CD14-positive monocyte (primary cell): ENCODE data around the gene HSH2D. TPM values are rescaled to one million over a fixed set of nuclear protein-coding genes. Genes with fewer than 3 reads are reported as not detected.

Experiments
- DNase-seq, 3 donors: peaks; one replicate each; pipeline ENCODE4 v3.0.0-alpha.2; 2011 to 2022
- H2AFZ ChIP-seq: 2 replicates; pipeline ENCODE4 v1.6.0; 2012; ENCODE audit warnings: mild to moderate bottlenecking, low read depth, low read length, inconsistent platforms; ENCODE audit not compliant: insufficient read depth, poor library complexity, severe bottlenecking
- H3K27ac ChIP-seq, 2 donors: 1 replicate in 1 of 2; 2 replicates in 1 of 2; pipeline ENCODE4 v1.5.1; 2012 to 2013; ENCODE audit warnings: low read length in 2 of 2, control low read depth in 1 of 2, inconsistent platforms in 1 of 2, low read depth in 1 of 2, mild to moderate bottlenecking in 1 of 2
- H3K27me3 ChIP-seq, 2 donors: one replicate each; pipeline versions ENCODE4 v1.6.0 to v1.6.1; 2011 to 2013; ENCODE audit warnings: low read length in 2 of 2; ENCODE audit not compliant: control insufficient read depth in 2 of 2, insufficient read depth in 2 of 2
- H3K36me3 ChIP-seq, 2 donors: replicated peaks in 1 of 2; 1 replicate in 1 of 2; 2 replicates in 1 of 2; pipeline versions ENCODE4 v1.5.1 to v1.6.1; 2012 to 2013; ENCODE audit warnings: low read length in 2 of 2, control low read depth in 1 of 2, inconsistent platforms in 1 of 2, mild to moderate bottlenecking in 1 of 2; ENCODE audit not compliant: insufficient read depth in 2 of 2, control insufficient read depth in 1 of 2
- H3K4me1 ChIP-seq, 2 donors: 1 replicate in 1 of 2; 2 replicates in 1 of 2; pipeline versions ENCODE4 v1.5.1 to v1.6.1; 2012 to 2013; ENCODE audit warnings: low read length in 2 of 2, control low read depth in 1 of 2, inconsistent platforms in 1 of 2, mild to moderate bottlenecking in 1 of 2, moderate library complexity in 1 of 2; ENCODE audit not compliant: insufficient read depth in 2 of 2, control insufficient read depth in 1 of 2
- H3K4me2 ChIP-seq: replicated peaks from 2 replicates; pipeline ENCODE3; 2012; ENCODE audit warnings: low read length, moderate library complexity, mild to moderate bottlenecking; ENCODE audit not compliant: poor library complexity, severe bottlenecking; ENCODE audit errors: extremely low read depth
- H3K4me3 ChIP-seq, 3 experiments: fragments of 200-600 bp in 1 of 3; sonication (generic) in 1 of 3; replicated peaks in 1 of 3; 1 replicate in 2 of 3; 2 replicates in 1 of 3; pipeline ENCODE4 v1.5.1; 2011 to 2013; ENCODE audit warnings: low read length in 3 of 3, mild to moderate bottlenecking in 3 of 3, control low read depth in 2 of 3, low read depth in 2 of 3, inconsistent platforms in 1 of 3, moderate library complexity in 1 of 3
- H3K79me2 ChIP-seq: 2 replicates; pipeline ENCODE4 v1.6.0; 2012; ENCODE audit warnings: mild to moderate bottlenecking, control low read depth, inconsistent platforms, low read length, moderate library complexity; ENCODE audit not compliant: insufficient read depth
- H3K9ac ChIP-seq: 2 replicates; pipeline ENCODE4 v1.6.0; 2017; ENCODE audit warnings: low read length, mild to moderate bottlenecking; ENCODE audit not compliant: insufficient read depth, poor library complexity, severe bottlenecking
- H3K9me3 ChIP-seq, 2 donors: replicated peaks in 1 of 2; 1 replicate in 1 of 2; 2 replicates in 1 of 2; pipeline versions ENCODE4 v1.5.1 to v1.6.1; 2012 to 2013; ENCODE audit warnings: low read length in 2 of 2, control low read depth in 1 of 2; ENCODE audit not compliant: control insufficient read depth in 1 of 2, insufficient read depth in 1 of 2
- H4K20me1 ChIP-seq: 2 replicates; pipeline ENCODE4 v1.6.0; 2012; ENCODE audit warnings: mild to moderate bottlenecking, low read length, control low read depth, moderate library complexity; ENCODE audit not compliant: insufficient read depth
- H3K27ac Mint-ChIP-seq, 7 donors: one replicate each; pipeline ENCODE4 v1.8.0; 2020; ENCODE audit warnings: mild to moderate bottlenecking in 7 of 7, mixed read lengths in 7 of 7, moderate library complexity in 6 of 7, inconsistent platforms in 2 of 7
- H3K27me3 Mint-ChIP-seq, 3 donors: one replicate each; pipeline ENCODE4 v1.8.0; 2021 to 2022; ENCODE audit warnings: low read depth in 3 of 3, mild to moderate bottlenecking in 3 of 3, mixed read lengths in 3 of 3, moderate library complexity in 3 of 3, inconsistent platforms in 1 of 3
- H3K36me3 Mint-ChIP-seq, 2 donors: one replicate each; pipeline ENCODE4 v1.8.0; 2020; ENCODE audit warnings: mixed read lengths in 2 of 2, inconsistent platforms in 1 of 2, mild to moderate bottlenecking in 1 of 2
- H3K4me1 Mint-ChIP-seq: one replicate; pipeline ENCODE4 v1.8.0; 2020; ENCODE audit warnings: mild to moderate bottlenecking, mixed read lengths
- H3K4me3 Mint-ChIP-seq, 2 donors: one replicate each; pipeline ENCODE4 v1.8.0; 2020; ENCODE audit warnings: mild to moderate bottlenecking in 2 of 2, mixed read lengths in 2 of 2, moderate library complexity in 1 of 2
- H3K9me3 Mint-ChIP-seq, 7 donors: one replicate each; pipeline ENCODE4 v1.8.0; 2020 to 2022; ENCODE audit warnings: mixed read lengths in 7 of 7, mild to moderate bottlenecking in 6 of 7, moderate library complexity in 6 of 7, inconsistent platforms in 2 of 7
- WGBS: methylation state at CpG from one replicate; pipeline ENCODE4 v1.1.5; 2013; ENCODE audit warnings: missing lambda C conversion rate; ENCODE audit not compliant: insufficient coverage; 5-methylcytosine and 5-hydroxymethylcytosine counted together
- intact Hi-C, 2 donors: fragments of 100-400 bp; cut with micrococcal nuclease; formaldehyde crosslinking; loops; one replicate each; pipeline versions ENCODE4 v1.15.0 to v1.15.1; 2023
- polyA plus RNA-seq, 3 donors: library from polyadenylated mRNA; depleted of rRNA in 1 of 3; unstranded in 2 of 3; stranded (reverse) in 1 of 3; fragments of 300-500 nt in 2 of 3; fragments of >200 nt in 1 of 3; fragmentation: Illumina TruSeq in 2 of 3; gene quantifications; 1 replicate in 2 of 3; 2 replicates in 1 of 3; pipeline ENCODE4 v1.2.3, GENCODE V29; 2012 to 2021
- TF ChIP-seq, protein P1 (sequence below): fragments of 200-600 bp; IDR thresholded peaks from one replicate; pipeline ENCODE4 v1.8.0; 2022; ENCODE audit warnings: antibody characterized with exemption, mild to moderate bottlenecking

Gene HSH2D
- polyA plus RNA-seq, 3 donors: 13.8 to 106 (median 16.7) TPM

DNA sequence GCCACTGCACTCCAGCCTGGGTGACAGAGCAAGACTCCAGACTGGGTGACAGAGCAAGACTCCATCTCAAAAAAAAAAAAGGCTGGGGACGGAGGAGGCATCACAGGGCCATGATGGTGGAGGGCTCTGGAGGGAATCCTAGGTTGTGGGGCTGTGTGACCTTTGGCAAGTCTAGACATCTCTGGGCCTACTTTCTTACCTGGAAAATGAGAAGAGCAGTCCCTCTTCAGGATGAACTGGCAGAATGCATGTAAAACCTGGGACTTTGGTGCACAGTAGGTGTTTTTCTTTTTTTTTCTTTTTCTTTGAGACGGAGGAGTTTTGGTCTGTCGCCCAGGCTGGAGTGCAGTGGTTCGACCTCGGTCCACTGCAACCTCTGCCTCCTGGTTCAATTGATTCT is 16.2 kb downstream of the HSH2D start:
- Mint-ChIP-seq H3K36me3 (peaks cover 30 to 36% of the 10 kb centered on the region in 2 donors), H3K4me3 (no peak overlapping the region), H3K4me1 (peaks cover 52% of the 10 kb centered on the region), H3K27me3 (peaks cover 0 to 3% (median 0%) of the 10 kb centered on the region in 3 donors), H3K9me3 (peaks cover 0 to 3% (median 0%) of the 10 kb centered on the region in 7 donors), H3K27ac (peak overlapping the region in 3 of 7 donors; percentile 49 to 85 (median 77))
- Histone ChIP-seq H3K79me2 (peaks cover 5% of the 10 kb centered on the region), H3K9ac (no peak overlapping the region), H2AFZ (no peak overlapping the region), H3K27me3 (no peaks in the 10 kb centered on the region), H3K4me2 (no peak overlapping the region), H3K36me3 (peaks cover 28 to 35% of the 10 kb centered on the region in 2 donors), H3K4me1 (peaks cover 19 to 57% of the 10 kb centered on the region in 2 donors), H3K4me3 (no peak overlapping the region), H4K20me1 (peaks cover 3% of the 10 kb centered on the region), H3K9me3 (no peaks in the 10 kb centered on the region), H3K27ac (no peak overlapping the region)
- TF ChIP-seq, protein P1, sequence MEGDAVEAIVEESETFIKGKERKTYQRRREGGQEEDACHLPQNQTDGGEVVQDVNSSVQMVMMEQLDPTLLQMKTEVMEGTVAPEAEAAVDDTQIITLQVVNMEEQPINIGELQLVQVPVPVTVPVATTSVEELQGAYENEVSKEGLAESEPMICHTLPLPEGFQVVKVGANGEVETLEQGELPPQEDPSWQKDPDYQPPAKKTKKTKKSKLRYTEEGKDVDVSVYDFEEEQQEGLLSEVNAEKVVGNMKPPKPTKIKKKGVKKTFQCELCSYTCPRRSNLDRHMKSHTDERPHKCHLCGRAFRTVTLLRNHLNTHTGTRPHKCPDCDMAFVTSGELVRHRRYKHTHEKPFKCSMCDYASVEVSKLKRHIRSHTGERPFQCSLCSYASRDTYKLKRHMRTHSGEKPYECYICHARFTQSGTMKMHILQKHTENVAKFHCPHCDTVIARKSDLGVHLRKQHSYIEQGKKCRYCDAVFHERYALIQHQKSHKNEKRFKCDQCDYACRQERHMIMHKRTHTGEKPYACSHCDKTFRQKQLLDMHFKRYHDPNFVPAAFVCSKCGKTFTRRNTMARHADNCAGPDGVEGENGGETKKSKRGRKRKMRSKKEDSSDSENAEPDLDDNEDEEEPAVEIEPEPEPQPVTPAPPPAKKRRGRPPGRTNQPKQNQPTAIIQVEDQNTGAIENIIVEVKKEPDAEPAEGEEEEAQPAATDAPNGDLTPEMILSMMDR: no peak
- intact Hi-C loops: no loop called here
- DNase-seq: no peak
- 81% methylated on average over 2 of the region's 5 CpGs for WGBS

DNA sequence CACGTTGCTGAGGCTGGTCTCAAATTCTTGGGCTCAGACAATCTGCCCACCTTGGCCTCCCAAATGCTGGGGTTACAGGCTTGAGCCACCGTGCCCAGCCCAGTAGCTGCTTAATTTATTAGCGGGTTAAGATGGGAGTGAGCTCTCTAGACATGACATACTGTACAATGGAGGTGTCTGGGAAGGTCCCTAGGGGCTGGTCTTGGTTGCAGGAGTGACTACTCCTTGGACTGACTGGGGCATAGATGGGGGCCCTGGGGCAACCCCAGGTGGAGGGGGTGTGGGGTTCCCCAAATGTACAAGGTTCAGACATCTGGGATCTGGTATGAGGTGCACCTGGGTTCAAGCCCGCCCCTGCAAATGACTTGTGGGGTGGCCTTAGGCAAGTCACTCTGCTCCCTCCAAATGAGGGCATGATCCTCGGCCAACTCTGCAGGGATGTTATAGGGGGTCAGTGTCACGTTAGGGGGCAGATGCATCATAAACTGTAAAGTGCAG is 17.0 kb downstream of the HSH2D start:
- H3K9me3 Mint-ChIP-seq: peaks cover 0 to 3% (median 0%) of the 10 kb centered on the region in 7 donors
- Histone ChIP-seq H3K4me2 (no peak overlapping the region), H3K27me3 (no peaks in the 10 kb centered on the region), H3K27ac (no peak overlapping the region), H3K36me3 (peaks cover 21 to 27% of the 10 kb centered on the region in 2 donors), H3K9me3 (no peaks in the 10 kb centered on the region), H3K79me2 (no peaks in the 10 kb centered on the region), H3K4me1 (peaks cover 19 to 49% of the 10 kb centered on the region in 2 donors), H3K4me3 (no peak overlapping the region), H3K9ac (no peak overlapping the region), H2AFZ (no peak overlapping the region), H4K20me1 (peaks cover 3% of the 10 kb centered on the region)
- TF ChIP-seq, protein P1: no peak
- DNase-seq: no peak
- 94% methylated on average over 4 of the region's 6 CpGs for WGBS
- peak overlapping the region in 2 of 7 donors; percentile 42 to 56 for H3K27ac Mint-ChIP-seq
- no peak overlapping the region for H3K4me3 Mint-ChIP-seq
- H3K27me3 Mint-ChIP-seq: peaks cover 0 to 3% (median 0%) of the 10 kb centered on the region in 3 donors
- H3K36me3 Mint-ChIP-seq: peaks cover 22 to 27% of the 10 kb centered on the region in 2 donors
- intact Hi-C loops: no loop called here
- H3K4me1 Mint-ChIP-seq: peaks cover 43% of the 10 kb centered on the region
